ENCODE measurements around the gene KRR1. TPM values are rescaled to one million over a fixed set of nuclear protein-coding genes. Genes with fewer than 3 reads are reported as not detected.
"Not testable (repeated sequence)": the region's sequence is repeated elsewhere in the genome, so short reads cannot be mapped to it uniquely, and the experiment has no call there.

Gene KRR1
- total RNA-seq, 1 experiment from 2014 or later = 52.7 TPM

DNA sequence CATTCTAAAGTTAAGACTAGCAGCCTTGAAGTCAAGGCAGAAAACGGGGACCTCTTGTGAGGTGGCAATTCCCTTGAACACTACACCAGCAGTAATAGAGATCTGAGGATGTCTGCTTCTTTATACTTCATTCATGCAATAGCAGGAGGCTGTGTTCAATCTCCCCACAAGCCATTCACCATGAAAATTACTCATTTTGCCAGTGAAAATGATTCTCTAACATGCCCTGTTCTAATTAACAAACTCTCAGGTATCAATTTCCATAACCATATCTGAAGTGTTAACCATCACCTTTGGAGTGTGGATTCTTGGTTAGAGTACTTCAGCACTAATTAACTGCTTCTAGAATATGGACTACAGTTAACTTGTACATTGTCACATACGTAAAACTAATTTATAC is 34.3 kb downstream of the KRR1 start:
- no peak for DNase-seq (ENCODE audit: low read depth)

DNA sequence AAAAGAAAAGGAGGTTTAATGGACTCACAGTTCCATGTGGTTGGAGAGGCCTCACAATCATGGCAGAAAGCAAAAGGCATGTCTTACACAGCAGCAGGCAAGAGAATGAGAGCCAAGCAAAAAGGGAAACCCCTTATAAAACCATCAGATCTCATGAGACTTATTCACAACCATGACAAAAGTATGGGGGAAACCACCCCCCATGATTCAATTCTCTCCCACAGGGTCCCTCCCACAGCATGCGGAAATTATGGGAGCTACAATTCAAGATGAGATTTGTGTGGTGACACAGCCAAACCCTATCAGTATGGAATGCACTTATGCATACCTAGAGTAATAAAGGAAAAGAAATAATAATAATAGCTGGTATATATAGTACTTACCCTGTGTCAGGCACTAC is 35.3 kb downstream of the KRR1 start:
- no peak for DNase-seq (ENCODE audit: low read depth)

DNA sequence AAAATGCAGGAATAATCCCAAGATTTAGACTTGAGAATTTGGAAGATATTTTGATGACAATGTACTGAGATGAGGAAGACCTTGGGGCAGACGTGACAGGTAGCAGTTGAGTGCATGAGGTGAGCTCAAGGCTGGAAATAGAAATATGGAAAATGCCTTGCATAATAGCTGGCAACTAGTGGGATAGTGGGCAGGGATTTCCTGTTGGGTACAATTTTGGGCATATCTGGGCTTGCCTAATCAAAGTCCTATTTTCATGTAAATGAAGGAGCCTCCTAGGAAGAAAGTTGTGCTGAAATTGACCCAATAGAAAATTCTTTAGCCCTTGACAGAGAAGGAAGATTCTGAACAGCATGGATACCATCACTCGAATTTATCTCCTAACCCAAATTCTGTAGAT is 37.3 kb downstream of the KRR1 start:
- DNase-seq (ENCODE audit: low read depth) = no peak

DNA sequence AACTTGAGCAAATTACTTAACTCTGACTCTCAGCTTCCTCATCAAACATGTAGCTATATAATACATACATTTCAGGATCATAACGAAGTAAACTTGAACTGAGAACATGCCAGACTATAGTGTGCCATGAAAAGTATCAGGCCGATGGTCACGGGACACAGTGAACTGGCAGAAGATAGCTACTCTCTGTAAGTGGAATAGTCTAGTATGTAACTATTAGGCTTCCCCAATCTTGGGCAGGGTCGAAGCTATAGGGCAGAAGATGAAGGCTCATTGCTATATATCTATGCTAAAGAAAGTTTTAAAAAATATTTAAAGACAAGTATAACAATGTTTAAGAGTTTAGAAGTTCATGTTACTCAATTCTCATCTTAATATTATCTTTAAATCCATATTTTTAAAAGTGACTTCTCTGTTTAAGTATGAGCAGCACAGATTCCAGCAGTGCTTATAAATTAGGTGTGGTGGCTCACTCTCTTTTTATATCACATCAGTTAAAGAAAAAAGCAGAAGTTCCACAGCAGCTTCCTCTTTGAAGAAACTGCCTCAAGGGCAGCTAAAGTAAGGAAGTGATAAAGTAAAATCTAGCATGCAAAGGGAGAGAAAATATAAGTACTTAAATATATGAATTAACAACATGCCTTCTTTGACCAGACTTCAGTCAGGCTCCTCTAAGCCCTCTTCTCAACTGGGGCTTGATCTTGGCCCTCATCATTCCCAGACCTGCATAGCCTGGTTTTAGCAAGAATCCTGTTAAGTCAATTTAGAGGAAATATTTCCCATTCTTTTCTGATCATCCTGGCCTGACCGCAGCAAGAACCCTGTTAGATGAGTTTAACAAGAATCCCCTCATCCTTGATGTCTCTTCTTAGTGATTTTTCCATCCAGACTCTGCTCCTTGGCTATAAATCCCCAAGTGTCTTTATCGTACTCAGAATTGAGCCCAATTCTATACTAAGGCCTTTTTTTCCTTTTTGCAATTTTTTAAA is 39.2 kb downstream of the KRR1 start:
- DNase-seq (ENCODE audit: low read depth) = no peak

DNA sequence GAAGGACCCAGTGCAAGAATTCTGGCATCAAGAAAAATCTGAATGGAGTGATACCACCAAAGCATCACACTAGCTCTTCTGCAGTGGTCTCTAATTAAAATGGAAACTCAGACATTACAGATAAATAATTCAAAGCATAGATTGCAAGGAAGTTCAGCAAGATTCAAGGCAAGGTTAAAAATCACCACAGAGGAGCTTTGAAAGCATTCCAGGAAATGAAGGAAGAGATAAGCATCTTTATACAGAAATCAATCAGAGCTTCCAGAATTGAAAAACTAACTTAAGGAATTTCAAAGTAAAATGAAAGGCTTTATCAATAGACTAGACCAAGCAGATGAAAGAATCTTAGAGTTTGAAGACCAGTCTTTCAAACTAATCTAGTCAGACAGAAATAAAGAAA is 51.2 kb downstream of the KRR1 start:
- DNase-seq (ENCODE audit: low read depth) = no peak

DNA sequence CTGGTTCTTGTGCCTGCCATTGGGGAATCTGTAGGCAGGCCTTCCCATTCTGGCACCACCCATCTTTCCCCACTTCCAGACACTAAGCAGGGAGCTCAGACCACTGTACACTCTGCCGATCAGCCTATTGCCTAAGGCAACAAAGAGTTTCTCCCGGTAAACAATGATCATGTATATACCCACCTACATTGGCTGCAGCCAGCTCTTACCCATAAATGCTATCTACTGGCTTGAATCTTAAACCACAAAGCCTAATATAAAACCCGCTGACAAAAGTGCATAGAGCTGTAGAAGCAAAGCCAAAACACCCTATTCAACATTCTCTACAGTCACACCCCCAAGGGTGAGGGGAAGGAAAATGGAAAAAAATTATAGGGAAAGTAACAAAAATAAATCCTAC is 51.7 kb downstream of the KRR1 start:
- no peak for DNase-seq (ENCODE audit: low read depth)

DNA sequence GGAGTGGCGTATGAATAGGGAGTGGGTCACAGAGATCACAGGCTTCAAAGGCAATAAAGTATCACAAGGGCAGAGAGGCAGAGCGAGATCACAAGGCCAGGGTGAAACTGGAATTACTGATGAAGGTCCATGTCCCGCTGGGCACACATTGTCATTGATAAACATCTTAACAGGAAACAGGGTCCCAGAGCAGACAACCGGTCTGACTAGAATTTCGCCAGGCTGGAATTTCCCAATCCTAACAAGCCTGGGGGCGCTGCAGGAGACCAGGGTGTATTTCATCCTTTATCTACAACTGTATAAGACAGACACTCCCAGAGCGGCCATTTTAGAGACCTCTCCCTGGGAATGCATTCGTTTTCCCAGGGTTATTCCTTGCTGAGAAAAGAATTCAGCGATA is 53.5 kb downstream of the KRR1 start:
- DNase-seq (ENCODE audit: low read depth) = not testable (repeated sequence)

DNA sequence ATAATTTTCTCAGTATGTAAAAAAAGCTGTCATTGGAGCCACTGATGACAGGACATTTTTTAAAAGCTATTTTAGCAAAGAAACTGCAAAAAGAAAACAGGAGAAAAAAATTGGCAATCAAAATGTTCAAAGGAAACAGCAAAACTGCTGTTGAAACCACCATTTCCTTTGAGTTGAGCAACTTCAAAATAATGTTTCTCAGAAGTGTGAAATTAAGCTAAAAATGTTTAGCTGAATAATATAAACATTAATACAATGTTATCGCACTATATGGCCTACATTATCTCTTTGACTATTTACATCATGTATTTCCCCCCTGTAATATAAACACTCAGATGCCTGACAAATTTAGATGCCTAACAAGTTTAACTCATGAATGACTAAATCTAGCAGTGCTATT is 54.2 kb downstream of the KRR1 start:
- no peak for DNase-seq (ENCODE audit: low read depth)

DNA sequence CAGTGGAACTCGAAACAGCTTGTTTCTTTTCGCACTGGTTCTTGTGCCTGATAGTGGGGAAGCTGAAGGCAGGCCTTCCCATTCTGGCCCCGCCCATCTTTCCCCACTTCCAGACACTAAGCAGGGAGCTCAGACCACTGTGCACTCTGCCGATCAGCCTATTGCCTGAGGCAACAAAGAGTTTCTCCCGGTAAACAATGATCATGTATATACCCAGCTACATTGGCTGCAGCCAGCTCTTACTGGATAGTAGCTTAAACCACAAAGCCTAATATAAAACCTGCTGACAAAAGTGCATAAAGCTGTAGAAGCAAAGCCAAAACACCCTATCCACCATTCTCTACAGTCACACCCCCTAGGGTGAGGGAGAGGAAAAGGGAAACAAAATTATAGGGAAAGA is 55.6 kb downstream of the KRR1 start:
- DNase-seq (ENCODE audit: low read depth) = no peak

DNA sequence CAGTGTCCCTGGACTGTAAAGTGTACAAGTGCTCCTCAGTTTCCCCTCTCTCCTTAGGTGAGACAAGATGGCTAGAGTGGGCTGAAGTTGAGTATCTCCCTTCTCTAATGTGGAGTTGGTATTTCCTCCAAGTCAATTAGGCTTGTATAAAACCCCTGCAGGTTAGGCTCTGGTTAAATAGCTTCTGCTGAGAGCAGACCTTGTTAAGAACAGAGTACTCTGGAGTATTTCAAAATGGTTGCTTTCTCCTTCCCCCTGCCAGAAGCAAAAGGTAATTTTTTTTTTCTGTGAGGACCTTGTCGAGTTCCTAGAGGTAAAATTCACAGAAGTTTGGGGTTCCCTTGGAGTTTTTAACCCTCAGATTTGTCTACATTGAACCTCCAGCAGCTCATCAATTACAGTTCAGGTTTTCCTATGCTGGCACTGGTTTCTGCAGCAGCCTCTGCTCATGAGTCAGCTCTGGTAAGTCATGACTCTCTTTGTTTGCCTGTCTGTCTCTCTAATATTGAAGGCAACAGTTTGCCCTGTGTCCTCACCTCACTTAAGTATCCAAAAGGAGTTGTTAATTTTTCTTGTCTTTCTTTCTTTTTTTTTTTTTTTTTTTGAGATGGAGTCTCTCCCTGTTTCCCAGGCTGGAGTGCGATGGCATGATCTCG is 58.6 kb downstream of the KRR1 start:
- DNase-seq (ENCODE audit: low read depth) = peak; percentile 50

DNA sequence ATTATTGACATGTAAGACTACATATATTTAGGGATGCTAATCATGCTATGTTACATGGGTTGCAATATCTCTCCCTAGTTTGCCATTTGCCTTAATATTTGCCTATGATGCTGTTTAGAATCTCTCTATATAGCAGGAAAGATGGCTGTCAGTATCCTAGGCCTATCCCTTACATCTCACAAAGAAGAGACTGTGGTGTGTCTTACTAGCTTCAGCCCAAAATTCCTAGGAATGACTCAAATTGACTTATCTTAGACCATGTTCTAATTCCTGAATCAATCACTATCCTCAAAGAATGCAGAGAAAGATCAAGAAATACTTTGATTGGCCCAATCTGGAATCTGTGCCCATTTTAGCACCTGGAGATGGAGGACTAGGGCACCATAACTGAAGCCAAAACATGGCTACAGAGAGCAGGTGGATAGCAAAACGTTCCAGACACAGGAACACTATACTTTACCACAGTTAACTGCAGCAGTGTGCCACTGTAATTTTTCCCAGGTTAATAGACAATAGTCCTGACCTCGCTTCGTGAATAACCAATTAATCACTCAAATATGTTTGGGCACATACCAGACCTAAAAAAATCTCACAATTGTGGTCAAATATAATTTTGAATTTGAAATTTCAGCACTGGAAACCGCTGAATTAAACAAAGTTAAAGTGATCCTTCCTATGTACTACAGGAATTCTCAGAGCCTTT is 63.6 kb downstream of the KRR1 start:
- peak; percentile 37 for DNase-seq (ENCODE audit: low read depth)

DNA sequence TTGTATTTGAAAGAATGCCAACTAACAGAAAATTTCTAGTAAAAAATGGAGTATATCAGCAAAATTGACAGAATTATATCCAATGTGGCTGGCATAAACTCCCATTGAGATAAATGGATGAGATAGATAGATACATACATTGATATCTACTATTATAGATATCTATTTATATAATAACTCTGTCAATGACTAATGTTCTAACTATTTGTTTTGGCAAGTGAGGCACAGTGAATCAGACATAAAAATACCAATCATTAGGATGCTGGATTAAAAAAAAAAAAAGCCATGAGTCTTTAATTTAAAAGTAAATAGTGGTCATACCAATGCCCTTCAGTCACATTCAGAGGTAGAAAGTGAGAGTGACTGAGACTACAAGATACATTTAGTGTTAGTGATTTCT is 64.6 kb downstream of the KRR1 start:
- peak; percentile 69 for DNase-seq (ENCODE audit: low read depth)

DNA sequence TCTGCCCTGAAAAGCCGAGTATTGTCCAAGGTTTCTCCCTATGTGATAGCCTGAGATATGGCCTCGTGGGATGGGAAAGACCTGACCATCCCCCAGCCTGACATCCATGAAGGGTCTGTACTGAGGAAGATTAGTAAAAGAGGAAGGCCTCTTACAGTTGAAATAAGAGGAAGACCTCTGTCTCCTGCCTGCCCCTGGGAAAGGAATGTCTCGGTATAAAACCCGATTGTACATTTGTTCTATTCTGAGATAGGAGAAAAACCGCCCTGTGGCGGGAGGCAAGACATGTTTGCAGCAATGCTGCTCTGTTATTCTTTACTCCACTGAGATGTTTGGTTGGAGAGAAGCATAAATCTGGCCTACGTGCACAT is 66.3 kb downstream of the KRR1 start:
- DNase-seq (ENCODE audit: low read depth) = not testable (repeated sequence)

DNA sequence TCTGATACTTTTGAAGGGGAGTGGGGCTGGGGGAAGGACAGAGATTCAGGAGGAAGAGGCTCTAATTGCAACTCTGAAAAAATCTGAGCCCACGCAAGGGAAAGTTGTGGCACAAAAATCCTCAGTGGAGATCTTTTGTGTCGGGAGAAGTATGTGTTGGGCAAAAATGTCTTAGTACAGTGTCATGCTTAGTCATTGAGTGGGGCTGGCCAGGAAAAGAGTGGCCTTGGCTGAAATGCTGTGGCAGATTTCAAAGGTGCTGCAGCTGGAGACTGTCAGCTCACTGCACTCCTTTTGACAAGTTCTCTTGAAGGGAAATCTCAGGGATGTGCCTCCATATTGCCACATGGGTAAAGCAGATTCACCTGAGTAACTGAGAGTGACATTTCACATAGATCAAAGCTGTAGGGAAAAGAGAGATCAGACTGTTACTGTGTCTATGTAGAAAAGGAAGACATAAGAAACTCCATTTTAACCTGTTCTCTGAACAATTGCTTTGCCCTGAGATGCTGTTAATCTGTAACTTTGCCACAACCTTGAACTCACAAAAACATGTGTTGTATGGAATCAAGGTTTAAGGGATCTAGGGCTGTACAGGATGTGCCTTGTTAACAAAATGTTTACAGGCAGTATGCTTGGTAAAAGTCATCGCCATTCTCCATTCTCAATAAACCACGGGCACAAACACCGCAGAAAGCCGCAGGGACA is 66.8 kb downstream of the KRR1 start:
- DNase-seq (ENCODE audit: low read depth) = peak; percentile 64

DNA sequence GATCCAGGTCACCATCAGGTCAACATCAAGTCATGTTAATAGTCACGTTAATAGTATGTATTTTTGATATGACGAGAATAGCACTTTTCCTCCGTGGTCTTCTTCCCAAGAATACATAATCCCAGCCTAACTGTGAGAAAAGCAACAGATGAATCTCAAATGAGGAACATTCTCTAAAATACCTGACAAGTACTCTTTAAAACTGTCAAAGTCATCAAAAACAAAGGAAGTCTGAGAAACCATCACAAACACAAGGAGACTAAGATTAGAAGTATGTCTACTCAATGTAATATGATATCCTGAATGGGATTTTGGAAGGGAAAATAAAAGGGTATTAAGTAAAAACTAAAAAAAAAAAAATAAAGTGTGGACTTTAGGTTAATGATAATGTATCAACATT is 67.7 kb downstream of the KRR1 start:
- DNase-seq (ENCODE audit: low read depth) = peak; percentile 23

DNA sequence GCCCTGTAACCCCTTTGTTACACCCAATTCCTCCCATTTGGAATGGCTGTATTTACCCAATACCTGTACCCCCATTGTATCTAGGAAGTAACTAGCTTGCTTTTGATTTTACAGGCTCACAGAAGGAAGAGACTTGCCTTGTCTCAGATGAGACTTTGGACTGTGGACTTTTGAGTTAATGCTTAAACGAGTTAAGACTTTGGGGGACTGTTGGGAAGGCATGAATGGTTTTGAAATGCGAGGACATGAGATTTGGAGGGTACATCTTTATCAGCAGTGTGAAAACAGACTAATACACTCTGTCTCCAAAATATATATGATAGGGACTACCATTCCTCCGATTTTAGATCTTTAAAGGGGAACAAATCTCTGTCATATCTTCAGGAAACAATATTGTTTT is 69.0 kb downstream of the KRR1 start:
- DNase-seq (ENCODE audit: low read depth) = not testable (repeated sequence)

DNA sequence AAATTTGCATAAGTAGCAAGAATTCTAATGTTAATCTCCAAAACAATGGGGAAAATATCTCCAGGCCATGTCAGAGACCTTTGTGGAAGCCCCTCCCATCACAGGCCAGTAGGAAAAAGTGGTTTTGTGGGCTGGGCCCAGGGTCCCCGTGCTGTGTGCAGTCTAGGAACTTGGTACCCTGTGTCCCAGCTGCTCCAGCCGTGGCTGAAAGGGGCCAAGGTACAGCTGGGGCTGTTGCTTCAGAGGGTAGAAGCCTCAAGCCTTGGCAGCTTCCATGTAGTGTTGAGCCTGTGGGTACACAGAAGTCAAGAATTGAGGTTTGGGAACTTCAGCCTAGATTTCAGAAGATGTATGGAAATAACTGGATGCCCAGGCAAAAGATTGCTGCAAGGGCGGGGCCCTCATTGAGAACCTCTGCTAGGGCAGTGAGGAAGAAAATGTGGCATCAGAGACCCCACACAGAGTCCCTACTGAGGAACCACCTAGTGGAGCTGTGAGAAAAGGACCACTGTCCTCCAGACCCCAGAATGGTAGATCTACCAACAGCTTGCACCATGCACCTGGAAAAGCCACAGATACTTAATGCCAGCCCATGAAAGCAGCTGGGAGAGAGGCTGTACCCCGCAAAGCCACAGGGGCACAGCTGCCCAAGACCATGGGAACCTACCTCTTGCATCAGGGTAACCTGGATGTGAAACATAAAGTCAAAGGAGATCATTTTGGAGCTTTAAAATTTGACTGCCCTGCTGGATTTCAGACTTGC is 69.5 kb downstream of the KRR1 start:
- not testable (repeated sequence) for DNase-seq (ENCODE audit: low read depth)

Data from LHCN-M2 (cell line).